GM12878 (cell line): Measurements from ENCODE around the gene DDX51.

Experiments used
- JUND ChIP-seq: IDR thresholded peaks from 2 replicates; pipeline ENCODE4 v1.6.1; 2012; ENCODE audit warnings: low read depth, mild to moderate bottlenecking, low read length, improper control_type of control experiment, moderate library complexity
- TF ChIP-seq, protein P1 (sequence below): IDR thresholded peaks from 2 replicates; pipeline ENCODE4 v1.6.1; 2011; ENCODE audit warnings: low read depth, low read length, improper control_type of control experiment, borderline replicate concordance

DNA sequence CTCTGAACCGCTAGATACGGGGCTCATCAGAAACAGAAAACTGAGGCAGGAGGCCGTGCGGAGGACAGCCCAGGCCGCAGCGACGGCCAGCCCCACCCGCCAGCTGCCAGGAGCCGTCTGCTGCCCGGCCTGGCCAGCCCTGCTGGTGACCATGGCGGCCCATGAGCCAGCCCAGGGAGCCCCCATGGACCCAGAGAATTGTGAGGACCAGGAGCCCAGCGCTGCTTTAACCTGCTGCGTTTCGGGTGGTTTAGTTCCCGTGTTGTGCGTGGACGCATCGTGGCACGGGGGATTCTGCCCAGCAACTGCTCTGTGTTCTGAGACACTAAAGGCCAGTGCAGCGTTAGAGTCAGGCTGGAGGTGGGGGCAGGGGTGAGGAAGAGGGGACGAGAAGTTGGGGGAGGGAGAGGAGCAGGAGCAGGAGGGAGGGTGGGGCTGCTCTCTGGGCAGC, 44.4 kb upstream of the DDX51 start:
- TF ChIP-seq, protein P1, sequence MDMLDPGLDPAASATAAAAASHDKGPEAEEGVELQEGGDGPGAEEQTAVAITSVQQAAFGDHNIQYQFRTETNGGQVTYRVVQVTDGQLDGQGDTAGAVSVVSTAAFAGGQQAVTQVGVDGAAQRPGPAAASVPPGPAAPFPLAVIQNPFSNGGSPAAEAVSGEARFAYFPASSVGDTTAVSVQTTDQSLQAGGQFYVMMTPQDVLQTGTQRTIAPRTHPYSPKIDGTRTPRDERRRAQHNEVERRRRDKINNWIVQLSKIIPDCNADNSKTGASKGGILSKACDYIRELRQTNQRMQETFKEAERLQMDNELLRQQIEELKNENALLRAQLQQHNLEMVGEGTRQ, result no peak
- TF ChIP-seq JUND, result no peak
